ENCODE measurements around the gene CD163L1.

The CD163L1 gene

GRCh38 chr12:7411343-7411742 lies 32.6 kb downstream of the CD163L1 start:
- in situ Hi-C loops (cut with HindIII; ENCODE audit: low sequenced_read_pairs), result no loop called here

- in situ Hi-C loops (cut with HindIII; ENCODE audit: low sequenced_read_pairs), result no loop called here
Measured at GRCh38 chr12:7404275-7404674, 39.7 kb downstream of the CD163L1 start.

DNA sequence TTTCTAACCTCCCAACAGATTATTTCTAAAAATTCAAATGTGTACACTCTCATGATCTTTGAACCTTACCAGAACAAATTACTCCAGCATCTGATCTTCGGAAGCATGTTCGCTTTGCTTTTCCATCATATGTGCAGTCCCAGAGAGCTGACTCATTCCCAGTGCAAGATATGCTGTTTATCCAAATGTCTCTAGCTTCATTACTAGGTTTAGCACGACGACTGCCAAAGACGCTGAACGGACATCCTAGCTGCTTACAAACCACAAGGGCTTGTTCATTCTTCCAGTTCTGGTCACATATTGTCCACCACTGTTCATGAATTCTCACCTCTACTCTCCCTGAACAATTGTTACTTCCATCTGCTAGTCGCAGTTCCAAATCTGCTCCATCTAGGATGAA lies 40.5 kb downstream of the CD163L1 start:
- in situ Hi-C loops (cut with HindIII; ENCODE audit: low sequenced_read_pairs), result no loop called here

GRCh38 chr12:7399089-7399488 lies 44.9 kb downstream of the CD163L1 start:
- in situ Hi-C loops (cut with HindIII; ENCODE audit: low sequenced_read_pairs), result no loop called here

DNA sequence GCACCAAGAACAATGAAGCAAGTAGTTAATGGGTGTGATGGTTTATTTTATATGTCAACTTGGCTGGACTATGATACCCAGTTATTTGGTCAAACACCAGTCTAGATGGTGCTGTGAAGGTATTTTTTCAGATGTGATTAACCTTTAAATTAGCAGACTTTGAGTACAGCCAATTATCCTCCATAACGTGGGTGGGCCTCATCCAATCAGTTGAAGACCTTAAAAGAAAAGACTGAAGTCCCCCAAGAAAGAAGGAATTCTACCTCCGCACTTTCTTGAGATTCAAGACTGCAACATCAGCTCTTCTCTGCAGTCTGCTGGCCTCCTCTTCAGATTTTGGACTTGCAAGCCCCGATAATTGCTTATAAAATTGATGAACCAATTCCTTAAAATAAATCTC lies 47.5 kb downstream of the CD163L1 start:
- in situ Hi-C loops (cut with HindIII; ENCODE audit: low sequenced_read_pairs), result no loop called here

DNA sequence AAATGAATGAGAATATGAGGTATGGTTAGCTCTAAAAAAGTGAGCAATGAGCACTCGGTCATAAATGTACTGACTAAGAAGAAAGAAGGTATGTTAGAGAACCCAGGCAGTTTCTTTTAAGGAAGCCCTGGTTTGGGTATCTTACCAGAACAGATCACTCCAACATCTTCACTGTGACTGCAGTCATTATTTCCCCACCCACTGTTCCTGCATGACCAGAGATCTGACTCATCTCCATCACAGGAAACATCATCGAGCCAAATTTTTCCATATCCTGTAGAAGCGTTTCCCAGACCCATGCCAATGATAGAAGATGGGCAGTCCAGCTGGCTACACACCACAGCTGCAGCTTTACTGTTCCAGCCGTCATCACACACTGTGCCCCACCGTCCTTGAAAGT lies 48.0 kb downstream of the CD163L1 start:
- in situ Hi-C loops (cut with HindIII; ENCODE audit: low sequenced_read_pairs), result no loop called here

GRCh38 chr12:7387289-7387688 lies 56.7 kb downstream of the CD163L1 start:
- in situ Hi-C loops (cut with HindIII; ENCODE audit: low sequenced_read_pairs), result no loop called here

DNA sequence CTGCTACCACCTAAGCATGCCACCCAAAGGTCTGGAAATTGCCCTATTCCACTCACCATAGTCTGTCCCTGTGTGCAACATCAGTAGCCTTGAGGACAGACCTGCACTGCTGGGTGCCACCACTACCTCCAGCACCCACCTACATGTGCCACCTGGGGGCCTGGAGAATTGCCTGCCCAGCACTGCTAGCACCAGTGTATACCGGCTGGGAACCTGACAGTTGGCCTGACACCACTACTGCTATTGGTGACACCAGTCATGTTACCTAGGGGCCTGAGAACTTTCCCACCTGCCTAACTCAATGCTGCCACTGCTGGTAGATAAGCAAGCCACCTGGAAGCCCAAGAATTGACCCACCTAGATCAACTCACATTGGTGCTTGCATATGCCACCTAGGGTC lies 60.8 kb downstream of the CD163L1 start:
- in situ Hi-C loops (cut with HindIII; ENCODE audit: low sequenced_read_pairs), result no loop called here

DNA sequence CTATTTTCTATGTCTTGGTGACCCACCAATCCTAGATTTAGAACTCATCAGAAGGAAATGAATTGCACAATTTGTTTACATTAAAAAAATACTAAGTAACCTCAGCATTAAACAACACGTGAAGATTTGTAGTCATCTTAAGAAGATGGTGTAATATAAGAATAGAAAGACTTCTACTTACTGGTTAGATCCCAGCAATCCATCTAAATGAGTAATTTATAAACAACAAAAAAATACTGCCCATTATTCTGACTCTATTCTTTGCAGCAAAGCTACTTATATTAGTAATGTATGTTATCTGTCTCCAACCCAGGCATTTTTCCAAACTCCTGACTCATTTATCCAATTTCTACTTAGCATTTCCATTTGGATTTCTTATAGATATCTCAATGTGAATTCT lies 67.8 kb downstream of the CD163L1 start:
- in situ Hi-C loops (cut with HindIII; ENCODE audit: low sequenced_read_pairs), result no loop called here

DNA sequence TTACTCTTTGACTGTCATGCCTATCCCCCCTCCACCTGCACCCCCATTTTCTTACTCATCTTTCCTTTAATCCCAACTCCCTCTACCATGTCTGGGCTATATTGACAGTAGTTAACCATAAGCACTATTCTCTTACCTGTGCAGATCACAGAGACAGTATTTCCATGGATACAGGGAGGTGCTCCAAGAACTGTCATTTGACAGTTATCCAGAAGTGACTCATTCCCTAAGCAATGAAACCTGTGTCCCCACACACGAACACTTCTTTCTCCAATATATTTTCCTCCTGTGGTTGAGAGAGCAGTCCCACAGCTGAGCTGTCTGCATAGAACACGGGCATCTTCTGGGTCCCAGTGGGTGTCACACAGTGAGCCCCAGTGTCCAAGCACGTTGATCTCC lies 68.8 kb downstream of the CD163L1 start:
- in situ Hi-C loops (cut with HindIII; ENCODE audit: low sequenced_read_pairs), result no loop called here

- in situ Hi-C loops (cut with HindIII; ENCODE audit: low sequenced_read_pairs), result no loop called here
Measured at GRCh38 chr12:7374423-7375144, 69.4 kb downstream of the CD163L1 start.

- in situ Hi-C loops (cut with HindIII; ENCODE audit: low sequenced_read_pairs), result no loop called here
Measured at GRCh38 chr12:7373226-7373625, 70.7 kb downstream of the CD163L1 start.

DNA sequence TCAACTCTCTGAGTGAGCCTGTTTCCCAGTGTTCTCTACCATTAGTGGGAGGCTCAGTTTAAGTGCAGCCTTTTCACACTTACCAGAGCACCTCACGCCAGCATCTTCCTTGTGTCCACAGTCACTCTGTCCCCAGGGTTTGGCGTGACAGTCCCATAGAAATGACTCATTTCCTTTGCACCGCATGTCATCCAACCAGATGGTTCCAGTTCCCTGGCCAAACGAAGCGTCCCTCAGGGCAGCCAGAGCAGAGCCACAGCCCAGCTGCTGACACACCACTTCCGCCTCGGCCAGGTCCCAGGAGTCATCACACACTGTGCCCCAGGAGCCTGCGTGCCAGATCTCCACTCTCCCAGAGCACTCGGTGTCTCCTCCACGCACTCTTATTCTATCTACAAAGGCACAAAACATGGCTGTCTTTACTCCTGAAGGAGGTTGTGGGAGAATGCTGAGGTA lies 74.7 kb downstream of the CD163L1 start:
- in situ Hi-C loops (cut with HindIII; ENCODE audit: low sequenced_read_pairs), result no loop called here

- in situ Hi-C loops (cut with HindIII; ENCODE audit: low sequenced_read_pairs), result no loop called here
Measured at GRCh38 chr12:7362734-7363133, 81.2 kb downstream of the CD163L1 start.

GRCh38 chr12:7361265-7361664 lies 82.7 kb downstream of the CD163L1 start:
- in situ Hi-C loops (cut with HindIII; ENCODE audit: low sequenced_read_pairs), result no loop called here

DNA sequence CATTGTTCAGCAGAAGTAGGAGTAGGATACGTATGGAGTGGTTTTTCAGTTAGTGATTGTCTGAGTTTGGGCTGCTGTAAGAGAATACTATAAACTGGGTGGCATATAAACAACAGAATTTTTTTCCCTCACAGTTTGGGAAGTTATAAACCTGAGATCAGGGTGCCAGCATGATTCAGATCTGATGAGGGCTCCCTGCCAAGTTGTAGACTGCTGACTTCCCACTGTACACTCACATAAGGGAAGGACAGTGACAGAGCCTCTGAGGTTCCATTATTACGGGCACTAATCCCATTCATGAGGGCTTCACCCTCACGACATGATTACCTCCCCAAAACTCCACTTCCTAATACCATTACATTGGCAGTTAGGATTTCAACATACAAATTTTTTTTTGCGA lies 89.4 kb downstream of the CD163L1 start:
- in situ Hi-C loops (cut with HindIII; ENCODE audit: low sequenced_read_pairs), result no loop called here

- in situ Hi-C loops (cut with HindIII; ENCODE audit: low sequenced_read_pairs), result no loop called here
Measured at GRCh38 chr12:7352661-7353060, 91.3 kb downstream of the CD163L1 start.

DNA sequence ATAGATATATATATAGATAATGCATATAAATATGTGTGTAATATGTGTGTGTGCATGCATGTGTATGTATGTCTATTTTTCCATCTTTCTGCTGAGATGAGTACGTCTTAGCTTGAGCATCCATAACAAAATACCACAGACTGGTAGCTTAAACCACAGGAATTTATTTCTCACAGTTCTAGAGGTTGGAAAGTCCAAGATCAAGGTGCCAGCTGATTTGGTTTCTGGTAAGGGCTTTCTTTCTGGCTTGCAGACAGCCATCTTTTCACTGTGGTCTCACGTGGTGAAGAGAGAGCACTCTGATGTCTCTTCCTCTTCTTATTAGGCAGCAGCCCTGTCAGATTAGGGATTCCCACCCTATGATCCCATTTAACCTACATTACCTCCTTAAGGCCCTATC lies 92.8 kb downstream of the CD163L1 start:
- in situ Hi-C loops (cut with HindIII; ENCODE audit: low sequenced_read_pairs), result no loop called here

DNA sequence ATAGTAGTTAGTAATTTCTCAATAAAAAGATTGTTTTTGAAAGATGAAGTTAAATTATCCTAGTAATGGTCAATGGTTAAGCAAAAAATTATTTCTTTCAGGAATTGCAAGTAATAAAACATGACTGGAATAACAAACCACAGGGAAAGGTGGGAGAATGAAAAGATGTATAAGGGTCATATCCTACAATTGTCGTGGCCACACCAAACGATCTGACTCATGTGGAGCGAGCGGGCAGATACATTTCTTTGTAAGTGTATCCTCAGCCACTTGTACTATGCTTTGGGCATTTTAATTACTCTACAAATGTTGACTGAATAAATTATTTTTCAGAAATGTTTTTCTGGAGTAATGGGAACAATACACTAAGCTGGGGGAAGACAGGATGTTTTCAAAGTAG lies 94.5 kb downstream of the CD163L1 start:
- in situ Hi-C loops (cut with HindIII; ENCODE audit: low sequenced_read_pairs), result no loop called here

- in situ Hi-C loops (cut with HindIII; ENCODE audit: low sequenced_read_pairs), result no loop called here
Measured at GRCh38 chr12:7346551-7347225, 97.3 kb downstream of the CD163L1 start.

DNA sequence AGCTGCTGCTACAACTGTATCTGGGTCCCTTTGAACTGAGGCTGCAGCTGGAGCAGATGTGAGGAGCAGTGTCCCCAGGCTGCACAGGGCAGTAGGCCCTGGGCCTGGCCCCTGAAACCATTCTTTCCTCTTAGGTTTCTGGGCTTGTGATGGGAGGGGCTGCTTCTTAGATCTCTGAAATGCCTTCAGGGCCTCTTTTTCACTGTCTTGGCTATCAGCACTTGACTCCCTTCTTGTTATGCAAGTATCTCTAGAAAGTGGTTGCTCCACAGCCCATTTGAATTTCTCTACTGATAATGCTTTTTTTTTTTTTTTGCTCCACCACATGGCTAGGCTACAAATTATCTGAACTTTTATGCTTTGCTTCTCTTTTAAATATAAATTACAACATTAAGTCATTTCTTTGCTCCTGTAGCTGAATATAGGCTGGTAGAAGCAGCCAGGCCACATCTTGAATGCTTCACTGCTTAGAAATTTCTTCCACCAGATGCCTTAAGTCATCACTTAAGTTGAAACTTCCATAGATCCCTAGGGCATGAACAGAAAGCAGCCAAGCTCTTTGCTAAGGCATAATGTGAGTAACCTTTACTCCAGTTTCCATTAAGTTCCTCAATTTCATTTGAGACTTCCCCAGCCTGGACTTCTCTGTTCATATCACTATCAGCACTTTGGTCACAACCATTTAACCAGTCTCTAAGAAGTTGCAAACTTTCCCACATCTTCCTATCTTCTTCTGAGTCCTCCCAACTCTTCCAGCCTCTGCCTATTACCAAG lies 98.9 kb downstream of the CD163L1 start:
- in situ Hi-C loops (cut with HindIII; ENCODE audit: low sequenced_read_pairs), result no loop called here

- in situ Hi-C loops (cut with HindIII; ENCODE audit: low sequenced_read_pairs), result no loop called here
Measured at GRCh38 chr12:7339675-7340074, 104.3 kb downstream of the CD163L1 start.
